Measurements from ENCODE around the gene RGS12. TPM values are rescaled to one million over a fixed set of nuclear protein-coding genes. Genes with fewer than 3 reads are reported as not detected.
A peak's percentile ranks its signal among the peaks of the same experiment; 100 is the strongest.

Gene RGS12
- total RNA-seq, 1 experiment from 2014 or later = 36.6 TPM

GRCh38 chr4:3250956-3251690, 41.7 kb upstream of the RGS12 start:
- no peak overlapping the region for H2AFZ ChIP-seq
- no peaks in the 10 kb centered on the region for H3K9me3 ChIP-seq (ENCODE audit: insufficient read depth, low read depth)
- ChIA-PET CTCF (no interaction called here), POLR2A (ENCODE audit: unreplicated experiment) (no interaction called here)
- H3K4me1 ChIP-seq (replicated peaks; ENCODE audit: insufficient read depth) = peaks cover 2% of the 10 kb centered on the region
- no peak for TF ChIP-seq EZH2 (IDR thresholded peaks at IDR 0.05; ENCODE audit: low read depth)
- no peak for TF ChIP-seq CTCF (conservative IDR thresholded peaks at IDR 0.05)
- no peaks in the 10 kb centered on the region for H3K9me2 ChIP-seq (ENCODE audit: insufficient read depth)
- no peak overlapping the region for H3K4me3 ChIP-seq
- no peak overlapping the region for H3K4me2 ChIP-seq
- no peaks in the 10 kb centered on the region for H3F3A ChIP-seq (ENCODE audit: insufficient read depth, low read depth)
- DNase-seq = peak in 1 of 2 experiments; percentile 17
- no peaks in the 10 kb centered on the region for H3K79me2 ChIP-seq (ENCODE audit: low read depth)
- no peaks in the 10 kb centered on the region for H3K27me3 ChIP-seq (ENCODE audit: insufficient read depth, low read depth)
- H3K36me3 ChIP-seq (ENCODE audit: low read depth) = no peaks in the 10 kb centered on the region
- H4K20me1 ChIP-seq (ENCODE audit: insufficient read depth) = no peaks in the 10 kb centered on the region
- no peak overlapping the region for H3K27ac ChIP-seq
- intact Hi-C loops (cut with micrococcal nuclease; ENCODE audit: unreplicated experiment) = no loop called here
- BruUV-seq (replicated peaks) = no TSS peak

GRCh38 chr4:3251691-3252479, 40.9 kb upstream of the RGS12 start:
- H3K9me3 ChIP-seq (ENCODE audit: insufficient read depth, low read depth) = no peaks in the 10 kb centered on the region
- ChIA-PET POLR2A (ENCODE audit: unreplicated experiment) (no interaction called here), CTCF (no interaction called here)
- no peak overlapping the region for H2AFZ ChIP-seq
- H3K79me2 ChIP-seq (ENCODE audit: low read depth) = no peaks in the 10 kb centered on the region
- no TSS peak for BruUV-seq (replicated peaks)
- no peak for DNase-seq
- no peaks in the 10 kb centered on the region for H4K20me1 ChIP-seq (ENCODE audit: insufficient read depth)
- H3F3A ChIP-seq (ENCODE audit: insufficient read depth, low read depth) = peaks cover 6% of the 10 kb centered on the region; the same call in 1 of the 2 replicates
- intact Hi-C loops (cut with micrococcal nuclease; ENCODE audit: unreplicated experiment) = no loop called here
- H3K36me3 ChIP-seq (ENCODE audit: low read depth) = no peaks in the 10 kb centered on the region
- TF ChIP-seq EZH2 (IDR thresholded peaks at IDR 0.05; ENCODE audit: low read depth) (no peak), CTCF (conservative IDR thresholded peaks at IDR 0.05) (no peak)
- H3K27me3 ChIP-seq (ENCODE audit: insufficient read depth, low read depth) = no peaks in the 10 kb centered on the region
- H3K9me2 ChIP-seq (ENCODE audit: insufficient read depth) = no peaks in the 10 kb centered on the region
- H3K4me3 ChIP-seq = no peak overlapping the region
- no peak overlapping the region for H3K27ac ChIP-seq
- H3K4me1 ChIP-seq (replicated peaks; ENCODE audit: insufficient read depth) = peaks cover 9% of the 10 kb centered on the region
- H3K4me2 ChIP-seq = no peak overlapping the region

GRCh38 chr4:3252480-3252828, 40.4 kb upstream of the RGS12 start:
- POLR2A ChIA-PET (ENCODE audit: unreplicated experiment) = no interaction called here
- CTCF ChIA-PET = no interaction called here
- no peaks in the 10 kb centered on the region for H3K9me2 ChIP-seq (ENCODE audit: insufficient read depth)
- DNase-seq = no peak
- no peaks in the 10 kb centered on the region for H3K79me2 ChIP-seq (ENCODE audit: low read depth)
- H3K36me3 ChIP-seq (ENCODE audit: low read depth) = no peaks in the 10 kb centered on the region
- peaks cover 14% of the 10 kb centered on the region for H3K4me1 ChIP-seq (replicated peaks; ENCODE audit: insufficient read depth)
- H3F3A ChIP-seq (ENCODE audit: insufficient read depth, low read depth) = peaks cover 7% of the 10 kb centered on the region; the same call in 1 of the 2 replicates
- H4K20me1 ChIP-seq (ENCODE audit: insufficient read depth) = no peaks in the 10 kb centered on the region
- H3K4me2 ChIP-seq = no peak overlapping the region
- H3K27ac ChIP-seq = no peak overlapping the region
- no peaks in the 10 kb centered on the region for H3K27me3 ChIP-seq (ENCODE audit: insufficient read depth, low read depth)
- H3K9me3 ChIP-seq (ENCODE audit: insufficient read depth, low read depth) = no peaks in the 10 kb centered on the region
- intact Hi-C loops (cut with micrococcal nuclease; ENCODE audit: unreplicated experiment) = no loop called here
- no TSS peak for BruUV-seq (replicated peaks)
- H2AFZ ChIP-seq = no peak overlapping the region
- no peak for TF ChIP-seq EZH2 (IDR thresholded peaks at IDR 0.05; ENCODE audit: low read depth)
- H3K4me3 ChIP-seq = no peak overlapping the region

Data from PC-9 (cell line).